HG02678 (cell line): ENCODE measurements around the gene MFAP4.
A peak's percentile ranks its signal among the peaks of the same experiment; 100 is the strongest.
"Not testable (repeated sequence)": the region's sequence is repeated elsewhere in the genome, so short reads cannot be mapped to it uniquely, and the experiment has no call there.

ENCODE experiments used
- ATAC-seq: cut with Tn5 transposase; IDR thresholded peaks from one replicate; pipeline ENCODE4 v1.9.1; 2021; ENCODE audit warnings: mild to moderate bottlenecking, moderate library complexity; ENCODE audit not compliant: unreplicated experiment

The MFAP4 gene

GRCh38 chr17:19357351-19357750 is 29.6 kb downstream of the MFAP4 start:
- ATAC-seq = no peak

GRCh38 chr17:19354748-19355147 is 32.2 kb downstream of the MFAP4 start:
- no peak for ATAC-seq

GRCh38 chr17:19353401-19353800 is 33.6 kb downstream of the MFAP4 start:
- not testable (repeated sequence) for ATAC-seq

GRCh38 chr17:19348806-19349205 is 38.2 kb downstream of the MFAP4 start:
- no peak for ATAC-seq

GRCh38 chr17:19348081-19348650 is 38.8 kb downstream of the MFAP4 start:
- ATAC-seq = no peak

- no peak for ATAC-seq
These were observed 39.5 kb downstream of the MFAP4 start for GRCh38 chr17:19347323-19348080.

- ATAC-seq = no peak
These were observed 40.4 kb downstream of the MFAP4 start for GRCh38 chr17:19346351-19347255.

GRCh38 chr17:19345486-19346350 is 41.3 kb downstream of the MFAP4 start:
- no peak for ATAC-seq

- ATAC-seq = no peak
These were observed 41.9 kb downstream of the MFAP4 start for GRCh38 chr17:19345067-19345460.

GRCh38 chr17:19344311-19345066 is 42.5 kb downstream of the MFAP4 start:
- no peak for ATAC-seq

GRCh38 chr17:19343671-19344151 is 43.3 kb downstream of the MFAP4 start:
- no peak for ATAC-seq

GRCh38 chr17:19343256-19343630 is 43.7 kb downstream of the MFAP4 start:
- no peak for ATAC-seq

- ATAC-seq = no peak
These were observed 44.3 kb downstream of the MFAP4 start for GRCh38 chr17:19342611-19343255.

- ATAC-seq = no peak
These were observed 45.1 kb downstream of the MFAP4 start for GRCh38 chr17:19341641-19342610.

- ATAC-seq = no peak
These were observed 45.8 kb downstream of the MFAP4 start for GRCh38 chr17:19341211-19341631.

GRCh38 chr17:19339341-19339815 is 47.6 kb downstream of the MFAP4 start:
- ATAC-seq = no peak

GRCh38 chr17:19338031-19338990 is 48.7 kb downstream of the MFAP4 start:
- peak; percentile 76 for ATAC-seq
